SK-N-SH treated with all-trans-retinoic acid at 6 μM for 48 hours (cell line): ENCODE measurements around the gene HMGN4.

Source experiments
- ATAC-seq: fragments of 200-7000 bp; cut with Tn5 transposase; 3 replicates; pipeline ENCODE4 v1.9.1; 2020; ENCODE audit warnings: mild to moderate bottlenecking, moderate library complexity
- ARNTL ChIP-seq: fragments of 450-650 bp; formaldehyde crosslinking; IDR thresholded peaks from 2 replicates; pipeline ENCODE4 v1.5.0; 2020; ENCODE audit warnings: low read depth, mild to moderate bottlenecking, moderate library complexity, borderline replicate concordance
- CREB5 ChIP-seq: fragments of 250-450 bp; sonication (Bioruptor Pico); IDR thresholded peaks from 2 replicates; pipeline ENCODE4 v1.5.1; 2020; ENCODE audit warnings: low read depth, mild to moderate bottlenecking, moderate library complexity
- CSDC2 ChIP-seq: fragments of 250-450 bp; sonication (Bioruptor Pico); IDR thresholded peaks from 2 replicates; pipeline ENCODE4 v1.5.0; 2020; ENCODE audit warnings: mild to moderate bottlenecking, moderate library complexity
- ESRRG ChIP-seq: fragments of 250-450 bp; sonication (Bioruptor Pico); IDR thresholded peaks from 2 replicates; pipeline ENCODE4 v1.6.1; 2021; ENCODE audit warnings: mild to moderate bottlenecking
- GLIS3 ChIP-seq: fragments of 250-450 bp; sonication (Bioruptor Pico); IDR thresholded peaks from 2 replicates; pipeline ENCODE4 v1.5.0; 2020; ENCODE audit warnings: mild to moderate bottlenecking, moderate library complexity
- ISL1 ChIP-seq: fragments of 250-450 bp; sonication (Bioruptor Pico); IDR thresholded peaks from 2 replicates; pipeline ENCODE4 v2.1.2; 2022; ENCODE audit warnings: mild to moderate bottlenecking, moderate library complexity
- OSR1 ChIP-seq: fragments of 250-450 bp; sonication (Bioruptor Pico); IDR thresholded peaks from 2 replicates; pipeline ENCODE4 v1.8.0; 2022; ENCODE audit warnings: moderate library complexity, mild to moderate bottlenecking, inconsistent platforms
- PPARA ChIP-seq: fragments of 250-450 bp; sonication (Bioruptor Pico); IDR thresholded peaks from 2 replicates; pipeline ENCODE4 v1.5.0; 2020; ENCODE audit warnings: mild to moderate bottlenecking, borderline replicate concordance
- RARB ChIP-seq: fragments of 250-450 bp; sonication (Bioruptor Pico); IDR thresholded peaks from 2 replicates; pipeline ENCODE4 v1.8.0; 2021; ENCODE audit warnings: mild to moderate bottlenecking, moderate library complexity
- TCF4 ChIP-seq: fragments of 250-450 bp; sonication (Bioruptor Pico); IDR thresholded peaks from 2 replicates; pipeline ENCODE4 v1.8.0; 2021; ENCODE audit warnings: mild to moderate bottlenecking, moderate library complexity, borderline replicate concordance
- TOX ChIP-seq: fragments of 250-450 bp; sonication (Bioruptor Pico); IDR thresholded peaks from 2 replicates; pipeline ENCODE4 v1.8.0; 2021; ENCODE audit warnings: mild to moderate bottlenecking, moderate library complexity, borderline replicate concordance
- TSHZ2 ChIP-seq: fragments of 250-450 bp; sonication (Bioruptor Pico); IDR thresholded peaks from 2 replicates; pipeline ENCODE4 v1.5.0; 2020; ENCODE audit warnings: mild to moderate bottlenecking, moderate library complexity
- ZC3H10 ChIP-seq: fragments of 250-450 bp; sonication (Bioruptor Pico); IDR thresholded peaks from 2 replicates; pipeline ENCODE4 v1.5.1; 2021; ENCODE audit warnings: mild to moderate bottlenecking, moderate library complexity
- ZFP3 ChIP-seq: fragments of 250-450 bp; sonication (Bioruptor Pico); IDR thresholded peaks from 2 replicates; pipeline ENCODE4 v1.5.0; 2020; ENCODE audit warnings: mild to moderate bottlenecking, moderate library complexity
- ZFP30 ChIP-seq: fragments of 450-650 bp; formaldehyde crosslinking; IDR thresholded peaks from 2 replicates; pipeline ENCODE4 v1.5.0; 2022; ENCODE audit warnings: mild to moderate bottlenecking, moderate library complexity
- ZNF70 ChIP-seq: fragments of 450-650 bp; formaldehyde crosslinking; IDR thresholded peaks from 2 replicates; pipeline ENCODE4 v1.5.0; 2020; ENCODE audit warnings: mild to moderate bottlenecking, moderate library complexity
- ZNF8 ChIP-seq: fragments of 450-650 bp; formaldehyde crosslinking; IDR thresholded peaks from 2 replicates; pipeline ENCODE4 v1.5.0; 2020; ENCODE audit warnings: mild to moderate bottlenecking, moderate library complexity
- TF ChIP-seq, protein P1 (sequence below): fragments of 250-450 bp; sonication (Bioruptor Pico); IDR thresholded peaks from 2 replicates; pipeline ENCODE4 v1.5.1; 2021; ENCODE audit warnings: mild to moderate bottlenecking, moderate library complexity
- TF ChIP-seq, protein P2 (sequence below): fragments of 250-450 bp; sonication (Bioruptor Pico); IDR thresholded peaks from 2 replicates; pipeline ENCODE4 v1.8.0; 2020; ENCODE audit warnings: mild to moderate bottlenecking, moderate library complexity, borderline replicate concordance

Gene HMGN4

DNA sequence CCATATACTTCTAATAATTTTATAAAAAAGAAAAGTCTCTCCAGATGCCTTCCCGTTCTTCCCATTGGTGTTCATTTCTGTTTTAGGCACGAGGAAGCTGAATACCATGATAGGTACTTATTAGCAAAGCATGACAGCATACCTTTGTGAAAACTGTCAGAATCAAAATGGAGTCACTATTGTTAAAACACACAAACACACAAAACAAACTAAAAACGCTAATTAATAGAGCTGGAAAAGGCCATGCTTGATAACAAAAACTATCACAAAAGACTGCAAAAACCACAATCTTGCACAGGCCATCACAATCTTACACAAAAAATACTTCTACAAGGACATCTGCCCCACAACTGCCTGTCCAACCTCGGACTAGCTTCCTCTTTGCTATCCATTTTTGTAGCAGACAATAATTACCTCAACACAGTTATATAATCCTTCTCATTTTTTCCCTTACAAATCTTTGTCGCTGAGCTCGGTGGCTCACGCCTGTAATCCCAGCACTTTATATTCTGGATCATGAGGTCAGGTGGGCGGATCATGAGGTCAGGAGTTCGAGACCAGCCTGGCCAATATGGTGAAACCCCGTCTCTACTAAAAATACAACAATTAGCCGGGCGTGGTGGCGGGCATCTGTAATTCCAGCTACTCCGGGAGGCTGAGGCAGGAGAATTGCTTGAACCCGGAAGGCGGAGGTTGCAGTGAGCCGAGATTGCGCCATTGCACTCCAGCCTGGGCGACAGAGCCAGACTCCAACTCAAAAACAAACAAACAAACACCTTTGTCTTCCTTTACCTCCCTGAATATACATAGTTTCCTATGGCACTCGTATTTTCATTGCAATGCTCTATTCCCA is 55.3 kb downstream of the HMGN4 start:
- ATAC-seq, result no peak
- TF ChIP-seq ISL1 (CRISPR knock-in tag), result no peak
- TF ChIP-seq ZC3H10 (CRISPR knock-in tag), result no peak
- TF ChIP-seq ZFP30, result no peak
- no peak for TF ChIP-seq GLIS3
- TF ChIP-seq TCF4 (CRISPR knock-in tag), result no peak
- TF ChIP-seq ZFP3 (CRISPR knock-in tag), result no peak
- no peak for TF ChIP-seq ESRRG
- no peak for TF ChIP-seq ZNF70 (CRISPR knock-in tag)
- TF ChIP-seq ZNF8 (CRISPR knock-in tag), result no peak
- no peak for TF ChIP-seq PPARA (CRISPR knock-in tag)
- TF ChIP-seq CREB5 (CRISPR knock-in tag), result no peak
- TF ChIP-seq, protein P1, sequence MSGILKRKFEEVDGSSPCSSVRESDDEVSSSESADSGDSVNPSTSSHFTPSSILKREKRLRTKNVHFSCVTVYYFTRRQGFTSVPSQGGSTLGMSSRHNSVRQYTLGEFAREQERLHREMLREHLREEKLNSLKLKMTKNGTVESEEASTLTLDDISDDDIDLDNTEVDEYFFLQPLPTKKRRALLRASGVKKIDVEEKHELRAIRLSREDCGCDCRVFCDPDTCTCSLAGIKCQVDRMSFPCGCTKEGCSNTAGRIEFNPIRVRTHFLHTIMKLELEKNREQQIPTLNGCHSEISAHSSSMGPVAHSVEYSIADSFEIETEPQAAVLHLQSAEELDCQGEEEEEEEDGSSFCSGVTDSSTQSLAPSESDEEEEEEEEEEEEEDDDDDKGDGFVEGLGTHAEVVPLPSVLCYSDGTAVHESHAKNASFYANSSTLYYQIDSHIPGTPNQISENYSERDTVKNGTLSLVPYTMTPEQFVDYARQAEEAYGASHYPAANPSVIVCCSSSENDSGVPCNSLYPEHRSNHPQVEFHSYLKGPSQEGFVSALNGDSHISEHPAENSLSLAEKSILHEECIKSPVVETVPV (CRISPR knock-in tag), result no peak
- no peak for TF ChIP-seq ARNTL
- no peak for TF ChIP-seq CSDC2 (CRISPR knock-in tag)
- no peak for TF ChIP-seq OSR1
- TF ChIP-seq TOX (CRISPR knock-in tag), result no peak
- no peak for TF ChIP-seq RARB (CRISPR knock-in tag)
- TF ChIP-seq, all 23 proteins: peak for 0

DNA sequence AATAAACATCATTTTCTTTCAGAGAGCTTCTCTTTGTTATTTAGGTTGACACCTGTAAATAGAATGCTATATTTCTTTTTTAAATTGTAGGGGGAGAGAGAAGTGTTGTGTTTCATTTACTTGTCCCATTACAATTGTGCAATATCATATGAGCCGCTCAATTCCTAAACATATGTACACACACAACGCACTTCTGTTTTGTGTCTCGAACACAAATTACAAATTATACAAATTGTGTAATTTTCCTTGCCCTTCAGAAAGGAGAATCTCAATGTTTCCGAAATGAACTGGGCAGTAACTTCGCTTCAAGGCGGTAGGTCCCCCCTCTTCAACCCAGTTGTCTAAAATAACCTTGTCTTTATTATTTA is 55.9 kb downstream of the HMGN4 start:
- ATAC-seq, result no peak
- TF ChIP-seq ZC3H10 (CRISPR knock-in tag), result no peak
- no peak for TF ChIP-seq RARB (CRISPR knock-in tag)
- TF ChIP-seq TCF4 (CRISPR knock-in tag), result no peak
- no peak for TF ChIP-seq ZFP3 (CRISPR knock-in tag)

GRCh38 chr6:26594730-26595632 is 56.8 kb downstream of the HMGN4 start:
- ATAC-seq, result peak; percentile 9
- TF ChIP-seq, protein P2, sequence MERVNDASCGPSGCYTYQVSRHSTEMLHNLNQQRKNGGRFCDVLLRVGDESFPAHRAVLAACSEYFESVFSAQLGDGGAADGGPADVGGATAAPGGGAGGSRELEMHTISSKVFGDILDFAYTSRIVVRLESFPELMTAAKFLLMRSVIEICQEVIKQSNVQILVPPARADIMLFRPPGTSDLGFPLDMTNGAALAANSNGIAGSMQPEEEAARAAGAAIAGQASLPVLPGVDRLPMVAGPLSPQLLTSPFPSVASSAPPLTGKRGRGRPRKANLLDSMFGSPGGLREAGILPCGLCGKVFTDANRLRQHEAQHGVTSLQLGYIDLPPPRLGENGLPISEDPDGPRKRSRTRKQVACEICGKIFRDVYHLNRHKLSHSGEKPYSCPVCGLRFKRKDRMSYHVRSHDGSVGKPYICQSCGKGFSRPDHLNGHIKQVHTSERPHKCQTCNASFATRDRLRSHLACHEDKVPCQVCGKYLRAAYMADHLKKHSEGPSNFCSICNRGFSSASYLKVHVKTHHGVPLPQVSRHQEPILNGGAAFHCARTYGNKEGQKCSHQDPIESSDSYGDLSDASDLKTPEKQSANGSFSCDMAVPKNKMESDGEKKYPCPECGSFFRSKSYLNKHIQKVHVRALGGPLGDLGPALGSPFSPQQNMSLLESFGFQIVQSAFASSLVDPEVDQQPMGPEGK (CRISPR knock-in tag), result no peak

DNA sequence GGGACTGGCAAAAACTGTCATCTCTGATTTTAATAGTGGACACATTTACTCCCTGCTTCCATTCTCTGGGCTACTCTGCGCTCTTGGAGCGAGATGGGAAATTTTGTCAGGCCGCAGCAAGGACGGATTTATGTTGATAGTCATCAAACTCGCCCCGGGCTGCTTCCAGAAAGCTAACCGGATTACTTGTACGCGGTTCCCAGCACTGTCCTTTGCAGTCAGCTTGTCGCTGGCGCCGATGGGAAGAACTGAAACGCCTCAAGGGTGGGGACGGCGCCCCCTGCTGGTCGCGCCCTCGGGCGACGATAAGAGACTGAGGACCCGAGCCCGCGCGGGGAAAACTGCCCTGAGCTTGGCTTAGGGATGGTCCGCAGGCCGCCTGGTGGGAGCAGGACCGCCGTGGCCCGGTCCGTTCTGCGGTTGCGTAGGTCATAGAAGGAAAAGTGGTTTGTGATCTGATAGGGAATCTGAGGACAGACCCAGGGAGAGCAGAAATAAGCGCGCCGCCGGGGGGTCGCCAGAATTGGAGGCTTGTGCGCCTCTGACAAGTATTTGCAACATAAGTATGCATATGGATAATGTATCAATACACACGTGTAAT is 57.6 kb downstream of the HMGN4 start:
- ATAC-seq, result peak; percentile 89
- 0 out of 2 replicates have a peak, but pooled peaks have one; percentile 49 for TF ChIP-seq TSHZ2 (CRISPR knock-in tag)
- no peak for TF ChIP-seq ZNF8 (CRISPR knock-in tag)
